Retinal pigment epithelial cell (primary cell): ENCODE results near the gene NFE2.

Experiments used
- DNase-seq: peaks from one replicate; pipeline ENCODE4 v3.0.0-alpha.2; 2010; ENCODE audit warnings: low read depth
- H3K4me3 ChIP-seq: 2 replicates; pipeline ENCODE4 v1.5.1; 2011; ENCODE audit warnings: mild to moderate bottlenecking, low read length, control low read depth, moderate library complexity
- TF ChIP-seq, protein P1 (sequence below): conservative IDR thresholded peaks from 2 replicates; pipeline ENCODE4 v1.5.1; 2011; ENCODE audit warnings: low read depth, low read length, control low read depth, inconsistent platforms

Gene NFE2

DNA sequence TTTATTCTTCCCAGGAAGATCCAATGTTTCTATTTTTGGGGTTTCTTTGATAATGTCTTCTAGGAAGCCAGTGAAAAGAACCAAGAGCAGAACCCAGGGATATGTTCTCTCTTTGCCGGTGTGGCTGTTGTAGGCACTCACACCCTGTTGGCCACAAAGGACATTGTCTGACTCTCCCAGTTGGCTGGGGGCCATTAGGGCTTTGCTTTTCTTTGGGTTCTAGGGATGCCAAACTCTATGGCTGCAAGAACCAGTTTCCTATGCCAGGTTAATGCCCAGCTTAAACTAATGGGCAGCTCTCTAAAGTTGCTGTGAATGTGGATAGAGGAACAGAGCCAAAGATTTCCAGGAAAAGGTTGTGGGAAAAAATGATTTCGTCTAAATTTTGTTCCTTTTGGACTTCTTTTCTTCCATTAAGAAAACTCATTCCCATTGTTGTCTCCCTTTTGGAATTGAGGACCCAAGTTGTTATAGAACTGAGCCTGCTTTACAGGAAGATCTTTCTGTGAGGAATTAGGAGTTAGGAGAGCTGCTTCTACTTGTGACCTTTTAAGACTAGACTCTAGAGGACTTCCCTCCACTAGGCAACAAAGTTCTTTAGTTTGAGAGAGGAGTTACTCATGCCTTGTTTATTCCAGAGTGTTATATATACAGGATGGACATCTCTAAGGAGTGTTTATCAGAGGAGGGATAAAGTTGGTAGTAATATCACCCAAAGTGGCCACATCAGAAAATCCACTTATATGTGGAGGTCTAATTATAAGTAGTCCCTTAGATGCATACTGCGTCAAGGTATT, 37.2 kb upstream of the NFE2 start:
- TF ChIP-seq, protein P1, sequence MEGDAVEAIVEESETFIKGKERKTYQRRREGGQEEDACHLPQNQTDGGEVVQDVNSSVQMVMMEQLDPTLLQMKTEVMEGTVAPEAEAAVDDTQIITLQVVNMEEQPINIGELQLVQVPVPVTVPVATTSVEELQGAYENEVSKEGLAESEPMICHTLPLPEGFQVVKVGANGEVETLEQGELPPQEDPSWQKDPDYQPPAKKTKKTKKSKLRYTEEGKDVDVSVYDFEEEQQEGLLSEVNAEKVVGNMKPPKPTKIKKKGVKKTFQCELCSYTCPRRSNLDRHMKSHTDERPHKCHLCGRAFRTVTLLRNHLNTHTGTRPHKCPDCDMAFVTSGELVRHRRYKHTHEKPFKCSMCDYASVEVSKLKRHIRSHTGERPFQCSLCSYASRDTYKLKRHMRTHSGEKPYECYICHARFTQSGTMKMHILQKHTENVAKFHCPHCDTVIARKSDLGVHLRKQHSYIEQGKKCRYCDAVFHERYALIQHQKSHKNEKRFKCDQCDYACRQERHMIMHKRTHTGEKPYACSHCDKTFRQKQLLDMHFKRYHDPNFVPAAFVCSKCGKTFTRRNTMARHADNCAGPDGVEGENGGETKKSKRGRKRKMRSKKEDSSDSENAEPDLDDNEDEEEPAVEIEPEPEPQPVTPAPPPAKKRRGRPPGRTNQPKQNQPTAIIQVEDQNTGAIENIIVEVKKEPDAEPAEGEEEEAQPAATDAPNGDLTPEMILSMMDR, result no peak
- no peak overlapping the region for H3K4me3 ChIP-seq
- no peak for DNase-seq

GRCh38 chr12:54337280-54337842, 36.5 kb upstream of the NFE2 start:
- DNase-seq, result no peak
- TF ChIP-seq, protein P1, result peak; percentile 12
- no peak overlapping the region for H3K4me3 ChIP-seq

DNA sequence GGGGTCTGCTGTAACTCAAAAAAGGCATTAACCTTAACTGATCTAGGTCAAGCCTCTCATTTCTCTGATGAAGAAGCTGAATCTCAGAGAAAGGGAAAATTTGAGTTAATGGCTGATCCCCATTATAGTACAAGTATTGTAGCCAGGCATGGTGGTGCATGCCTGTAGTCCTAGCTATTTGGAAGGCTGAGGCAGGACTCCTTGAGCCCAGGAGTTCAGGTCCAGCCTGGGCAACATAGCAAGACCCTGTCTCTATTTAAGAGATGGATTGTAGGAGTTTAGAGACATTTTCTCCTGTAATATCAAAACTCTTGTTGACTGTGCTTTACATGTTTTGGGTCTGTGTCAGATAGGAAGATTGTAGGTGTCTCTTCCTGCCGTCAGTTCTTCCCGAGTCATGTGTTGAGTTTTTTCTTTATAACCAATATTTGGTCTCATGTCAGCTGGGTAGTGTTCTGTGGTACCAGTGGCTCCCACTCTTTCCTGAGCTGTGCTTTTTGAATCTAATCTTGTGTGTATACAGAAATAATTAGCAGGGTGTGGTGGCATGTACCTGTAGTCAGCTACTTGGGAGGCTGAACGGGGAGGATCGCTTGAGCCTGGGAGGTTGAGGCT, 32.7 kb upstream of the NFE2 start:
- TF ChIP-seq, protein P1, result no peak
- no peak for DNase-seq
- no peak overlapping the region for H3K4me3 ChIP-seq

DNA sequence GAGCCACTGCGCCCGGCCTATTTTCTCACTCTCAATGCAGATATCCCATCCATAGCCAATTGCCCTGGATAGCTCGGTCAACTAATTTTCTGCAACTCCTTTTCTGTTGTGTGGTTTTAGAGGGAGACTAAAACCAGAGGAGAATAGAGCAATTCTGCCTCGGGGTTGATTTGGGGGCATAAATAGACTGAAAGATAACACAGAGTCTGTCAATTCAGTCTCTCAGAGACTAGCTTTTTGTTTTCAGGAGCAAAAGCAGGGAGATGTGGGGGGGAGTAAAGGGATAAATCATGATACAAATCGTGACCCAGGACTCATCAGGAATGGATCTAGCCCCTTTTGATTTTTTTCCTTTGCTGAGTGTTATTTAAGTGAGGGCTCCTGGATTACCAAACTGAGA, 30.6 kb upstream of the NFE2 start:
- no peak overlapping the region for H3K4me3 ChIP-seq
- no peak for DNase-seq

DNA sequence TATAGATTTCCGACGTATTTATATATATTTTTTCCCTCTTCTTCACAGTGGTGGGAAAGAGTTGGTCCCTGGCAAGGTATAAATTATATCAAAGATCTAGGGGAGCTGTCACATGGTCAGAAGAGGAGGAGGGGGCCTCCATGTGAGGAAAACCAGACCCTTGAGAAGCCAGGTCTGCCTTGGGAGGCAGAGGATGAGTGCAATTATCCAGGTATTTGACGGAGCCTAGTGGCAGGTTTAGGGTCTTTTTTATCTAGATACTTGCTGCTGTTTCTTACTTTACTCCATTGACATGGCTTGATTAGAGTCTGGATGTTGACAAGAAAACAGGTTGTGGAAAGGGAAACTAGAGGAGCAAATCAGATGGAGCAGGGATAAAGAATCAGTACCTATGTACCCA, 29.6 kb upstream of the NFE2 start:
- no peak for DNase-seq
- no peak overlapping the region for H3K4me3 ChIP-seq
- TF ChIP-seq, protein P1, result no peak

More for the DNA sequence above, 30.6 kb upstream of the NFE2 start:
- TF ChIP-seq, protein P1, result no peak

- no peak for DNase-seq
- TF ChIP-seq, protein P1, result no peak
- H3K4me3 ChIP-seq, result peak overlapping the region; percentile 5
These were observed 28.9 kb upstream of the NFE2 start for GRCh38 chr12:54329759-54330158.
